HG03045 (cell line): Measurements from ENCODE around the gene FBXL17.

ENCODE experiments used
- ATAC-seq: cut with Tn5 transposase; IDR thresholded peaks from one replicate; pipeline ENCODE4 v1.9.1; 2021; ENCODE audit warnings: mild to moderate bottlenecking, moderate library complexity; ENCODE audit not compliant: unreplicated experiment

The FBXL17 gene

DNA sequence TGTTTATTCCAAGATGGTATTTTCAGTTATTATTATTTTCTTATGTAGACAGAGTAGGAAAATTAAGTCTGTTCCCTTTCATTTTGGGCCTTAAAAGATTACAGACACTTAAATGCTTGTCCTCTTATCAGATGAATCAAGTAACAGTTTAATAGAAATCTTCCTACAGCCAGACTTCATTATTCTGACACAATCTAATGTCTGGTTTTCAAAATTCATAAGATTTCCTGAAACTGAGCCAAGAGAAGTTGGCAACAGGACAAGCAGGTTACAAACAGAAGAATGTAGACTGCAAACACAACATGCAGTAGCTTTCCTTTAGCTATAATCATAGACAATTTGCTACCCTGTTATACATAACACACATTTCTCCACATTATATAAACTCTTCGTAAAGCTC is 130.5 kb downstream of the FBXL17 start:
- ATAC-seq = no peak

DNA sequence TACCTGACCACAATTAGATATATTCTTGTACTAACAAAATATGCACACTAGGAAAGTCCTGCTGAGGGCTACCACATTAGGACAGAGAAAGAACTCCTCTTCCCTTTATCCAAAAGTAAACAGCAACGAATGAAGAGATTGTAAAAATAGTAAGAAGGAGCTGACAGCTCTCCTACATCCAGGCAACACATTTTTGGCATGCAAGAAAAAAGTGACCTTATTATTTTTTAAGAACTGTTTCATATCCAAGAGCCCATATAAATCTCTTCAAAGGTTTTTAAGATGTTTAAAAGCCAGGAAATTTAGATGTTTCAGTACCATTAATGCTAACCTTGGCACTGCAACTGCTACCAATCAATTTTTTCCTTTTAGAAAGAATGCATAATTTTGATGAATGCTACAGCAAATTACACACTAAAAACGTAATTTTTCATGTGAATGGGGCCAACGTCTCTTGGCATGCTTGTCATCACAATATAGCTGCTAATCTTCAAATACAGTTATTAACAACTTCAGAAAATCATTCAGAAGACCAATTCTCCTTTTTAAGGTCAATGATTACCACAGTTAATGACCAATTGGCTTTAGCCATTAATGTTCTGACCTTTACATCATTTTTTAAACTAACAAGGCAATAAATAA is 132.0 kb downstream of the FBXL17 start:
- ATAC-seq = no peak

DNA sequence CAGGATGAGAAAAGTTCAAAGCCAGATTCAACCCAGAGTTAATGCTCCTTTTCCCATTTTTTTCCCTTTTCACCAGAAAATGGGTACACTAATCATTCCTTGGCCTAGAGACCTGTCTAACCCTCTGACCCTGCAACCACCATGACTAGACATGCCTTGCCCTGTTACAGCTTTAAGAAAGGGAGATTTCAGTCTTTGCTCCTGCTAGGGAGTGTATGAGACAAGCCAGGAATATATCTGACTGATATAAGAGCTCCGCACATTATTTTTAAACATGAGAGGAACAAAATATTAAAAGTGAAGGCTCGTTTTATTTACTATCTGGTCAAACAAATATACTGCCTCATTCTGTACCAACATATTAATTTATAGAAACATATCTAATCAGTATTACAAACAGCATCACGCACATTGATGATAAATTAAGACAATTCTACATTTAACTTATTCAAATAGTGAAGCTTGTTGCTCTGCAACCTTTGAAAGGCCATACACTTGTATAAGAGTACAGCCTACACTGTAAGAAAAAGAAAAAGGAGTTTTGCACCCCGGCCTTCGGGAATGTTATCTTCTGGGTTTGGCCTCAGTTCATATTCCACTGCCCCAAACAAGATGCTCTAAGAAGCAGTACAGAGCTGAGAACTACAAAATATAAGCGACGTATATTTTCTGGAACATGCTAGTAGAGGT is 132.7 kb downstream of the FBXL17 start:
- no peak for ATAC-seq

DNA sequence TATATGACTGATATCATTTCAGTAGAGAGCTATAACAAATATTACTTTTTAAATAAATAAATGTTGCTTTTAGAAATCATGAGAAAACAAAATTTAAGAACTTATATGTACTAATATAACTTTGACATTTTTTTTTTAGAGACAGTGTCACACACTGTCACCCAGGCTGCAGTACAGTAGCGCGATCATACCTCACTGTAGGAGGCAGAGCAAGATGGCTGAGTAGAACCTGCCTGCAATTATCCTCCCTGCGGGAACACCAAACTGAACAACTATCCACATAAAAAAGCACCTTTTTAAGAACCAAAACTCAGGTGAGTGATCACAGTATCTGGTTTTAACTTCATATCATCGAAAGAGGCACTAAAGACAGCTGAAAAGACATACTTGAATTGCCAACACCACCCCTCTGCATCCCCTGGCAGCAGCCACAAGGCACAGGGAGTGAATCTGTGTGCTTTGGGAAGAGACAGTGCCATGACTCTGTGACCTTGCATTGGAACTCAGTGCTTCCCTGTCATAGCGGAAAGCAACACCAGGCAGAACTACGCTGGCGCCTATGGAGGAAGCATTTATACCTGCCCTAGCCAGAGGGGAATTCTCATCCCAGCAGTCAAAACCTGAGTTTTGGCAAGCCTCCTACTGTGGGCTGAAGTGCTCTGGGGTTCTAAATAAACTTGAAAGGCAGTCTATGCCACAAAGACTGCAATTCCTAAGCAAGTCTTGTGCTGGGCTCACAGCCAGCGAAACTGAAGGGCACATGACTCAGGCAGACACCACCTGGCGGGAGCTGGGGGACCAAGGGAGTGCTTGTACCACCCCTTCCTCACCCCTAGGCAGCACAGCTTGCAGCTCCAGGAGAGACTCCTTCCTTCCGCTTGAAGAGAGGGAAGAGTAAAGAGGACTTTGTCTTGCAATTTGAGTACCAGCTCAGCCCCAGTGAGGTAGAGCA is 142.7 kb downstream of the FBXL17 start:
- no peak for ATAC-seq

DNA sequence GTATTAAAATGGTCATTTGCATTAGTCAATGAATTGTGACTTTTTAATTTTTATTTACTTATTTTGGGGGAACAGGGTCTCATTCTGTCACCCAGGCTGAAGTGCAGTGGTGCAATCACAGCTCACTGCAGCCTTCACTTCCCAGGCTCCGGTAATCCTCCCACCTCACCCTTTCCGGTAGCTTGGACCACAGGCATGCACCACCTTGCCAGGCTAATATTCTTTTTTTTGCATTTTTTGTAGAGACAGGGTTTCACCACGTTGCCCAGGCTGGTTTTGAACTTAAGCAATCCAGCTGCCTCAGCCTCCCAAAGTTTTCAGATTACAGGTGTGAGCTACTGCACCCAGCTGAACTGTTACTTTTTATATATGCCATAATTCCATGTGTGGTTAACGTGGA is 143.4 kb downstream of the FBXL17 start:
- no peak for ATAC-seq

DNA sequence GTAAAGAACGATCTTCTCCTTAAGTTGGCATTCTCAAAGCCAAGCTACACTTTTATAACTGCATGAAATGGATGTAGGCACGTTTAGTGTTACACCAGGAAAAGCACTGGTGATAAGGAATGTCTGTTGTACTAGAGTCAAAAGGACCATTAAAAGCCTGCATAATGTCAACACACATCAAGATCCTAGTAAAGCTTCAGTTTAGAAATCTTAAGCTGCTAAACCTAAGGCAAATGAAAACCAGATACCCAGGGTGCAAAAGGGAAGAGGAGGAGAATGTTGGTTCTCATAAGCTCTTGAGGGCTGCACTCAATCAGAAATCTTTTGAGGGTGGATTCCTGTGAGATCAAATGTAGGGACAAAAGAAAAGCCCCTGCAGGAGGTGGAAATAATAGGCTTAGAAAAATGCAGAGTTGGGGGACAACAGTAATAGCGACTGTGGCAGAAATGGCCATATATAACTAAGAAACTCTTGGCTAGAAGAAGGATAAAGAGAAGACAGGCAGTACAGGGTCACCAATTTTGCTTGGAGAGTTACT is 148.2 kb downstream of the FBXL17 start:
- ATAC-seq = no peak

DNA sequence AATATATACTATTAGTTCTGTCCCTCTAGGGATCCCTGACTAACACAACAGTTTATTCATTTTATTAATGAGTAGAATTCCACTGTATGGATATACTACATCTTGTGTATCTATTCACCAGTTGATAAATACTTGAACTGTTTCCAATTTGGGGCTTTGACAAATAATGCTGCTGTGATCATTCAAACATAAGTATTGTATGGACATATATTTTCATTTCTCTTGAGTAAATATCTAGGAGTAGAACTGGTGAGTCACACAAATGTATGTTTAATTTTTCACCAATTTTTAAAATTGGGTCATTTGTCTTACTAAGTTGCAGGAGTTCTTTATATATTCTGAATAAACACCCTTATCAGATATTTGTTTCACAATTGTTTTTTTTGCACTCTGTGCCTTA is 149.1 kb downstream of the FBXL17 start:
- no peak for ATAC-seq

DNA sequence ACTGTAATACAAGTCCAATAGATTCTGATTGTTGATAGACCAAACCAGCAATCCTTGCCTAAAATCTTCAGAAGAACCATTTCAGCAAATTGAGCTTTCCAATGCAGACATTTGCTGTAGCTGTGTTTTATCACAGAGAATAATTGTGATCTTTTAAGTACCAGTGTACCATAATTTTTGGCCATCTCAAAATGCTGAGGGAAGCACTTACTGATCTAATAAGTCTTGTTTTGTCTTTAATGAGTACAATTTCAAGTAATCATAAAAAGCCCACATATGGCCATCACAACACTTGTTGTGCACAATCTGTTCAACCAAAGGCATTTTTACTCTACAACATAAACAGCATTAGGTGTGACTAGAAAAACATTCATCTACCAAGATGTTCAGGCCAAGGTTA is 159.9 kb downstream of the FBXL17 start:
- no peak for ATAC-seq

DNA sequence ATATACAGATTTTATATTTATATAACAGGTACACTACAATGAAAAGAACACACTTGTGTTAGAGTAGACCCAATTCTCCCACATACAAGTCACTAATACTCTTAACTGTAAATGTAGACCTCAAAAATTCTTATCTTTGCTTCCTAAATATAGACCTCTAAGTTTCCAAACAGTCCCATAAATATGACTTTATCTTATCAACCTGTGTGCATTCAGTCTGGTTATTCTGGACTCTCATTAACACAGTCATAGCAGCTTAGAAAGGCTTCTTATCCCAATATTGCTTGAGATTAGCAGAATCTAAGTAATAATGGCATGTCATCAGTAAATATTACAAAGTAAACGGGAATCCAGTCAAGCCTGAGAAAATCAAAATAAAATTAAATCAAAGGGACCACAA is 161.1 kb downstream of the FBXL17 start:
- no peak for ATAC-seq

DNA sequence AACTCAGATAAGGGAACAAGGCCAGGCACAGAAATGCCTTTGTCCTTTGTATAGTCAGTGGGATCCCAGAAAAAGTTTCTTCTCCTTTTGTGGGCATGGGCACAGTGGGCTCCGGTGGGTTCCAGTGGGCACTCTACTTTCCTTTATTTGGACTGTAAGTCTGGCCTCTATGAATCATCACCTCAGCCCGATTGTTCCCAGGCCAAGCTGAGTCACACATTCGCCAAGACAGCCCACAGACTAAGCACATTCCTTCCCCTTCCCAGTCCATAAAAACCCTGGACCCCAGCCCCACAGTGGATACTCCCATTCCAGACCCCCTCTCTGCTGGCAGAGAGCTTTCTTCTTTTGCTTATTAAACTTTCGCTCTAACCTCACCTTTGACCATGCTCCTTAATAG is 165.0 kb downstream of the FBXL17 start:
- no peak for ATAC-seq

DNA sequence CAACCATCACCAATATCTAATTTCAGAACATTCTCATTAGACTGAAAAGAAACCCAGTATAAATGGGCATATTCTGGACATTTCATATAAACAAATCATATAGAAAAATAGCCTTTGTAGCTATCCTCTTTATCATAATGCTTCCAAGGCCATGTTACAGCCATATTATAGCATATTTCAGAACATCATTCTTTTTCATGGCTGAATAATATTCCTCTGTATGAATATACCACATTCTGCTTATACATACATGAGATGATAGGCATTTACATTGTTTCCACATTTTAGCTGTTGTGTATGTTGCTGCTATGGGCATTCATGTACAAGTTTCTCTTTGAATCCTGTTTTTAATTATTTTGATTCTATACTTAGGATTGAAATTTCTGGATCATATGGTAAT is 167.0 kb downstream of the FBXL17 start:
- ATAC-seq = no peak

DNA sequence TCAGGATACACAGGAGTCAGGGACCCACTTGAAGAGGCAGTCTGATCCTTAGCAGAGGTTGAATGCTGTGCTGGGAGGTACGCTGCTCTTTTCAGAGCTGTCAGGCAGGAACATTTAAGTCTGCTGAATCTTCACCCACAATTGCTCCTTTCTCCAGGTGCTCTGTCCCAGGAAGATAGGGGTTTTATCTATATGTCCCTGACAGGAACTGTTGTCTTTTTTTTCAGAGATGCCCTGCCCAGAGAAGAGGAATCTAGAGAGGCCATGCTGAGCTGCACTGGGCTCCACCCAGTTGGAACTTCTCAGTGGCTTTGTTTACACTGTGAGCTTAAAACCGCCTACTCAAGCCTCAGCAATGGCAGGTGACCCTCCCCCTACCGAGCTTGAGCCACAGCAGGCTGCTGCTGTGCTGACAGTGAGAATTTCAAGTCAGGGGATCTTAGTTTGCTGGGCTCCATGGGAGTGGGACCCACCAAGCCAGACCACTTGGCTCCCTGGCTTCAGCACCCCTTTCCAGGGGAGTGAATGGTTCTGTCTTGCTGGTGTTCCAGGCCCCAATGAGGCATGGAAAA is 169.0 kb downstream of the FBXL17 start:
- ATAC-seq = no peak

DNA sequence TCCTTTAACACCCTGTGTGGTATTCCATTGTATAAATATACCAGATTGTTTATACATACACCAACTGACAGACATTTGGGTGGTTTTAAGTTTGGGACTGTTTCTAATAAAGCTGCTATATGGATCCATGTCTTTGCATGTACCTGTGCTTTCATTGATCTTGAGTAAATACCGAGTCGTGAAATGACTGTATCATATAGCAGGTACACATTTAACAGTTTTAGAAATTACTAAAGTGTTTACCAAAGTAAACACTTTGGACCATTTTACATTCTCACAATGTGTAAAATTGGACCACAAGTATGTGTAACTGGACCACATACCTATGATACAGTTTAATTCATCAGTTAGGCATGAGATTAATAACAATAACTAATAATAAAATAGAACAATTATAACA is 175.2 kb downstream of the FBXL17 start:
- no peak for ATAC-seq

DNA sequence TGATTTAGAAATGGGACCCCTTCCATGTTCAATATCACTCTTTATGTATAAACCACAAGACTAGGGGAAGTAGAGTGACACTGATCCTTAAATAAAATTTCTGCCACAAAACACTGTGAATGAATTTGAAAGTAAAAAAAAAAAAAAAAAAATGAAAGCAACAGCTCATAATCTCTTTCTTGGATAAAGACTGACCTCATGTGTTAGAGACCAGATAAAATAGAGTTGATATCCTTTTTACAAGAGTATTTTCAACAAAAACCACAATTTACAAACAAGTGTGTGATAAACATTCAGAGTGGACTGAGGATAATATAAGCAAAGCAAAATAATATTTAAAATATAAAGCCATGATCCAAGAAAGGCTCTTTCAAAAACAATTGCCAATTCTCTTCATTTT is 180.2 kb downstream of the FBXL17 start:
- ATAC-seq = no peak

DNA sequence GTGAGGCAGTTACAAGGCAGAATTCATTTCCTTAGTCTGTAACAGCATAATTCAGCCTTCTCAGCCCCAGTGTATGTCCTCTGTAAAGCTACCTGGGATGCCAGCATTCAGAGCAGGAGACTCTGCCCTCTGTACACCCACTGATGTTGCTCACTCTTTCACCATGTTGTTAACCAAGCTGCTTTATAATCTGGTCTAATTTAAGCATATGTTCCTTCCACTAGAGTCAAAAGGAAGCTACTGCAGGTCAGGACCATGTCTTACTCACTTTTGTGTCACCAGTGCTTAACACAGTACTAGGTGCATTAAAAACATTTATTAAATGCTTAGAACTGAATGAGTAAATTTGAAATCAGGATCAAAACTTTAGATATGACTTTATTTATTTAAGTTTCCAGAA is 185.6 kb downstream of the FBXL17 start:
- no peak for ATAC-seq

DNA sequence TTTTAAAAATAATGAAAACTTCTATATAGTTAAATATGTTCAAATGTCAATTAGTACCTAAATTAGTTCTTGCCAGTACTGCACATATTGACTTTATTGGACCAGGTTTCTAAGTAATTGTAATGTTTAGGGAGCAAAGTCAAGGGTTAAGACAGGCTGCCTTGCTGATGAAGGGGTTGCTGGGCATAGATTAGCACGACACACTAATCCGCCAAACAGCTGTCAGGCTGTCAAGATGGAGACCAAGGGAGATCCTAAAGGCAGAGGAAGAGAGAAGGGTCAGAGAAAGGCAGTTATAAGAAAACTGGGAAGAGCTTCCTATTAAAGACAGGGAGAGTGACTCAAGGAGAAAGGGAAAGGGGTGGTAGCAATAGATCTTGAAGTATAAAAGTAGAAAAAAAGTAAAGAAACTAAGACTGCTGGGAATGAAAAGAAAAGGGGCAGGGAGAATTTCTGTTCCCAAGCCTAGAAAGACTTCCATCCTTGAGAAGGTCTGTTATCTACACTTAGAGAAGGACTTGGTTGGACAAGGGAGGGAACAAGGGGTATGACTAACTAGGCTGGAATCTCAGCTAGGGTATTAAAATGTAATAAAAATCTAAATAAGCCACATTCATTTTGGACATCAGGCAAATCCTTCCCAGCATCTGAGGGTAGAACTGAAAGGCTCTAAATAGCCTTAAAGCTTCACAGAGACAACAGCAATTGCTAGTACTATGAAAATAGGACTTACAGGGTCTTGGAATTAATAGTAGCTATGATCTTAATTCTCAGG is 188.7 kb downstream of the FBXL17 start:
- ATAC-seq = no peak

DNA sequence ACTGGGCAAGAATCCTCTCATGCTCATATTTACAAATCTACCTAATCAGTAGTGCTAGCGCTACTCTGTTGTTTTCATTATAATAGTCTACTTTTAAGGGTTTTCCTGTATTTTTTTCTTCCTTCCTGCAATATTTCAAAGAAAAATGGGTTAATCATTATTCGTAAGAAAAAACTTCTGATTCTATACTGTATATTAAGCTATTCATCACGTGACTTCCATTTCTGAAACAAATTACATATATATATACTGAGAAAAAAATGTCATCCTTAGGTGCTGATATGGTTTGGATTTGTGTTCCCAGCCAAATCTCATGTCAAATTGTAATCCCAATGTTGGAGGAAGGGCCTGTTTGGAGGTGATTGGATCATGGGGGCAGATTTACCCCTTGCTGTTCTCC is 197.0 kb downstream of the FBXL17 start:
- ATAC-seq = no peak

DNA sequence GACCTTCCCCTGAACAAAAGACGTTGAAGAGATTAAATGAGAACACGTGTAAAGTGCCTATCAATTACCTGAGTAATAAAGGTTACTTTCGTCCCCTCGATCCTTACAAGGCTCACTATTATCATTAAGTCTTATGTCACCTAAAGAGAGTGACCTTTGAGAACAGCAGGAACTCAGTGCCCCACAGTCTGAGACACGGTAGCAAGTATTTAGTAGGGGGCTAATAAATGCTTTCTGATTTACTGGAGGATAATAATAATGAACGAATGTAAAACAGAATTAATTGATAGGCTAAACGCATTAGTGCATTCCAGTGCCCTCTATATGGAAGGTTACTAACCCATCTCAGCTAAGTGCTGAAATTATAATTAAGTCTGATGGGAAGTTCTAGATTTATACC is 199.9 kb downstream of the FBXL17 start:
- no peak for ATAC-seq

DNA sequence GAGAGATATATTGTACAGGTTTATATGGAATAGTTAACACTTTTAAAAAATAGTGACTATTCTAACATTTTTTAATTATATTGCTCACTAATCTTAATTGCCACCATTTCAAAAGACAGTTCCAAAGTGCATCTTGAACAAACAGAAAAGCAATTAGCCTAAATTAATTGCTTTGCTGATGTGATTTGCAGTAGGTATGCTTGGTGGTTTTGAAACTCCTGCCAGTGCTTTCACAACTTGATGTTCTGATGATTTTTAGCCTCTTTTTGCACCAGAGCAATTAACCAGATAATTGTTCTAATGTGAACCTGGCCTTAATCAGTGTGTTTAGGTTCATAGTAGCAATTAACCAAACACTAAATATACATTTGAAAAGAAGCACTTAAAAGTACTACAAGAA is 207.6 kb downstream of the FBXL17 start:
- ATAC-seq = no peak

DNA sequence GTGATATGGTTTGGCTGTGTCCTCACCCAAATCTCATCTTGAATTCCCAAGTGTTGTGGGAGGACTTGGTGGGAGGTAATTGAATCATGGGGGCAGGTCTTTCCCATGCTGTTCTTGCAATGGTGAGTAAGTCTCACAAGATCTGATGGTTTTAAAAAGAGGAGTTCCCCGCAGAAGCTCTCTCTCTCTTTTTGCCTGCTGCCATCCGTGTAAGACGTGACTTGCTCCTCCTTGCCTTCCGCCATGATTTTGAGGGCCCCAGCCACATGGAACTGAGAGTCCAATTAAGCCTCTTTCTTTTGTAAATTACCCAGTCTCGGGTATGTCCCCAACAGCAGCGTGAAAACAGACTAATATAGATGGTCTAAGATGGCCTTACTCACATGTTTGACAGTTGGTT is 210.1 kb downstream of the FBXL17 start:
- no peak for ATAC-seq
